Measurements from ENCODE around the gene NAA20. TPM values are rescaled to one million over a fixed set of nuclear protein-coding genes. Genes with fewer than 3 reads are reported as not detected.

The NAA20 gene
- polyA plus RNA-seq, 1 experiment, result 34.5 TPM

GRCh38 chr20:19977373-19977770, 39.8 kb upstream of the NAA20 start:
- H3K36me3 ChIP-seq (ENCODE audit: control insufficient read depth, insufficient read depth, low read length), result peaks cover 2% of the 10 kb centered on the region; the same call in 1 of the 2 replicates
- H3K4me3 ChIP-seq (ENCODE audit: low read depth, low read length), result peak overlapping the region; percentile 82
- POLR2A ChIA-PET, result interaction anchor here (0.5 to 1.3 kb wide), 5 partner anchors 10 to 154 kb away, joined by 4 to 11 read pairs (median 4); partner anchors contain the start of gene NAA20
- no peak for DNase-seq (ENCODE audit: low read depth)
- H3K27me3 ChIP-seq (ENCODE audit: control insufficient read depth, insufficient read depth, low read length), result no peaks in the 10 kb centered on the region
- CTCF ChIA-PET, result interaction anchor here (0.7 to 5.0 kb wide), 8 partner anchors 10 to 1832 kb away, joined by 4 to 39 read pairs (median 5); no protein-coding TSS in a partner anchor
- no peak for TF ChIP-seq CTCF (IDR thresholded peaks at IDR 0.05; ENCODE audit: insufficient read depth, low read depth, low read length)

- H3K4me3 ChIP-seq (ENCODE audit: low read depth, low read length), result no peak overlapping the region
- ChIA-PET CTCF (interaction anchor here (0.8 to 5.0 kb wide), 4 partner anchors 15 to 285 kb away, joined by 3 to 39 read pairs (median 4); no protein-coding TSS in a partner anchor), POLR2A (no interaction called here)
- peaks cover 4% of the 10 kb centered on the region; the same call in 1 of the 2 replicates for H3K36me3 ChIP-seq (ENCODE audit: control insufficient read depth, insufficient read depth, low read length)
- TF ChIP-seq CTCF (IDR thresholded peaks at IDR 0.05; ENCODE audit: insufficient read depth, low read depth, low read length), result no peak
- H3K27me3 ChIP-seq (ENCODE audit: control insufficient read depth, insufficient read depth, low read length), result no peaks in the 10 kb centered on the region
- DNase-seq (ENCODE audit: low read depth), result no peak
Observed at GRCh38 chr20:19978511-19979210, 38.5 kb upstream of the NAA20 start.

DNA sequence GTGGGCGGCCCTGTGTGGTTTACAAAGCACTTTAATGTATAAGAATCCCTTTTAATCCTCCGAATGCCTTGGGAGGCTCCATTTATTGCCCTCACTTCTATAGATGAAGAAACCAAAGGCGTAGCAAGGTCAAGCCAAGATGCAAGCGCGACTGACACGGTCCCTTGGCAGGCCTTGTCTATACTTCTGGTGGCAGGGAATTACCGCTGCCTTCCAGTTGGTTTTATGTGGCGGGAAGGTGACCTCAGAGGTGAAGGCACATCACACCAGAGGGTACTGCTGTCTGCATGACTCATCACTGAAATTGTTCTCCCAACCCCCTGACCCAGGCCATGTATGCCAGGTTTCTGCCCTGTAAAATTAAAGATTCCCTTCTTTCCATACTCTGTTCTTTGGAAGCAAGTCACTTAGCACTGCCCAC, 36.1 kb upstream of the NAA20 start:
- ChIA-PET CTCF (no interaction called here), POLR2A (no interaction called here)
- no peak for TF ChIP-seq CTCF (IDR thresholded peaks at IDR 0.05; ENCODE audit: insufficient read depth, low read depth, low read length)
- Histone ChIP-seq H3K36me3 (ENCODE audit: control insufficient read depth, insufficient read depth, low read length) (peaks cover 4% of the 10 kb centered on the region; the same call in 1 of the 2 replicates), H3K27me3 (ENCODE audit: control insufficient read depth, insufficient read depth, low read length) (no peaks in the 10 kb centered on the region), H3K4me3 (ENCODE audit: low read depth, low read length) (no peak overlapping the region)
- no peak for DNase-seq (ENCODE audit: low read depth)

DNA sequence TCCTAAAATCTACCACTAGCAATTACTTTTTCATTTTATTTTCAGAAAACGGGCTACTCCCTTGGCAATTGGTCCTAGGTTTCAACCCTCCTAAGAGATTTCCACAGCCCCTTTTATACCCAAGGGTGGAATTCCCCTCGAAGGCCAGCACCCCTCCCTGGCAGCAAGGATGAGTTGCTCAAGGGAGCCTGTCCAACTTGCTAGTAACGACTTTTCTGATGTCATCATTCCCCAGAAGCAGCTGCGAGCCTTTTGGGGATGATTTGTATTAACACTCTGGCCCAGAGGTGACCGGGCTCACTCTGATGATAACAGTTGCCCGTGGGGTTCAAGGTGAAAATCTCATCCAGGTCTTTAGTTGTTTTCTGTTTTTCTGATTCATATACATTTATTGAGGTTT, 30.7 kb upstream of the NAA20 start:
- CTCF ChIA-PET, result interaction anchor here (0.7 to 2.1 kb wide), 2 partner anchors 8 to 9 kb away, joined by 3 to 7 read pairs; no protein-coding TSS in a partner anchor
- no peak overlapping the region for H3K4me3 ChIP-seq (ENCODE audit: low read depth, low read length)
- no peaks in the 10 kb centered on the region for H3K27me3 ChIP-seq (ENCODE audit: control insufficient read depth, insufficient read depth, low read length)
- no peak for TF ChIP-seq CTCF (IDR thresholded peaks at IDR 0.05; ENCODE audit: insufficient read depth, low read depth, low read length)
- no peak for DNase-seq (ENCODE audit: low read depth)
- H3K36me3 ChIP-seq (ENCODE audit: control insufficient read depth, insufficient read depth, low read length), result peaks cover 5% of the 10 kb centered on the region
- POLR2A ChIA-PET, result interaction anchor here (0.7 kb wide), 1 partner anchor 10 kb away, joined by 4 read pairs; no protein-coding TSS in a partner anchor

DNA sequence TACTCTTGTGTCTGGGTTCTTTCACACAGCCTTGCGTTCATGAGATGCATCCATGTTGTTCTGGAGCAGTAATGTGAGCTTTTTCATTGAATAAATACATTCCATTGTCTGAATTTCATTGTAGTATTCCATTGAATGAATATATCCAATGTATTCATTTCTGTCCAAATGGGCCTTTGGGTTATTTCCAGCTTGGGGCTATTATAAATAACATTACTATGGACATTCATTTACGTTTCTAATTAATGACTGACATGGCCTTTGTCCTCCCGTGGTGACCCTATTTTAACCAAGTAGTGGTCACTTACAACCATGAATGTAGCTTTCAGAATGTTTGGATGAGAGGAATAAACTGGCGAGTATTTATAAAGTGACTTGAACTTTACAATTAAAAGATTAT, 30.1 kb upstream of the NAA20 start:
- no peaks in the 10 kb centered on the region for H3K27me3 ChIP-seq (ENCODE audit: control insufficient read depth, insufficient read depth, low read length)
- DNase-seq (ENCODE audit: low read depth), result no peak
- CTCF ChIA-PET, result interaction anchor here (0.6 to 2.1 kb wide), 3 partner anchors 10 to 84 kb away, joined by 3 to 7 read pairs (median 4); no protein-coding TSS in a partner anchor
- no peak for TF ChIP-seq CTCF (IDR thresholded peaks at IDR 0.05; ENCODE audit: insufficient read depth, low read depth, low read length)
- POLR2A ChIA-PET, result interaction anchor here (1.0 kb wide), 1 partner anchor 10 kb away, joined by 4 read pairs; no protein-coding TSS in a partner anchor
- H3K4me3 ChIP-seq (ENCODE audit: low read depth, low read length), result no peak overlapping the region
- peaks cover 5% of the 10 kb centered on the region for H3K36me3 ChIP-seq (ENCODE audit: control insufficient read depth, insufficient read depth, low read length)

Data from BJ (cell line).